ENCODE results near the gene EIF3M.
A peak's percentile ranks its signal among the peaks of the same experiment; 100 is the strongest.

The EIF3M gene

DNA sequence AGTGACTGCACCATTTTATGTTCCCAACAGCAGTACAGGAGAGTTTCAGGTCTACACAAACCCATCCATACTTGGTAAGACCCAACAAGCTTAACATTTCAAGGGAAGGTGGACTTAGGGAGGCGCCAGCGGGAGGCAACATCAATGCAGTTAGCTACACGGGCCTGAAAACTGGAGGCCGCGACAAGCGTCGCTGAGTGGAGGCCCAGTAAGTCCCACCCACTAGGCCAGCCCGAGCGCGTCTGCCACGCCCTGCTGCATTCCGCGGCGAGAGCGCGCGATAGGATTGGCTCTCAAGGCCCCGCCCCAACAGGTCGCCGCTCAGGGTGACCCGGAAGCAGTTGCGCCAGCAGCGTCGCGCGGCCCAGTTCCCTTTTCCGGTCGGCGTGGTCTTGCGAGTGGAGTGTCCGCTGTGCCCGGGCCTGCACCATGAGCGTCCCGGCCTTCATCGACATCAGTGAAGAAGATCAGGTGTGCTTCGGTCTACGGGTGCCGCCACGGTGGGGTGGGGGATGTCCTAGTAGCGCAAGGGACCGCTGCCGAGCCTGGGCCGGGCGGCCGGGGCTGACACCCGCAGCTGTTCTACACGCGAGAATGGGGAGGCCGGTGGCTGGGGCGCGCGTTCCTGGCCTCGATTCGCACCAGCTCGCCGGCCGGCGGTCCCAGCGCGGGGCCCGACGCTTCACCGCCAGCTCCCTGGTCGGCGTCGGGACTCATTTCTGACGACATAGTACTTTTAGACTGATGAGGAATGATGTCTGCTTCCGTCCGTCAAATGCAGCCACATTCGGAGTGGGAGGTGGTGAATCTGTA lies at the start of gene EIF3M:
TSS of gene EIF3M (plus strand) at position 373 of the 813 bp plus-strand sequence. CDS start at position 430, 57 bp downstream.
- peak; percentile 89 for DNase-seq (ENCODE audit: low read depth)

DNA sequence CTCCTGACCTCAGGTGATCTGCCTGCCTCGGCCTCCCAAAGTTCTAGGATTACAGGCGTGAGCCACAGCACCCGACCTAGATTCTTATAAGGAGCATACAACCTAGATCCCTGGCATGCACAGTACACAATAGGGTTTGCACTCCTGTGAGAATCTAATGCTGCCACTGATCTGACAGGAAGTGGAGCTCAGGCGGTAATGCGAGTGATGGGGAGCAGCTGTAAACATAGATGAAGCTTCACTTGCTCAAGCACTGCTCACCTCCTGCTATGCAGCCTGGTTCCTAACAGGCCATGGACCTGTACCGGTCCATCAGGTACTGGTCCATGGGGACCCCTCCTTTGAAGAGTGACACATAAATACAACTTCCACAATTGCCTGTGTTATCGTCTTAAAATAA lies 44.8 kb upstream of the EIF3M start:
- no peak for DNase-seq (ENCODE audit: low read depth)

DNA sequence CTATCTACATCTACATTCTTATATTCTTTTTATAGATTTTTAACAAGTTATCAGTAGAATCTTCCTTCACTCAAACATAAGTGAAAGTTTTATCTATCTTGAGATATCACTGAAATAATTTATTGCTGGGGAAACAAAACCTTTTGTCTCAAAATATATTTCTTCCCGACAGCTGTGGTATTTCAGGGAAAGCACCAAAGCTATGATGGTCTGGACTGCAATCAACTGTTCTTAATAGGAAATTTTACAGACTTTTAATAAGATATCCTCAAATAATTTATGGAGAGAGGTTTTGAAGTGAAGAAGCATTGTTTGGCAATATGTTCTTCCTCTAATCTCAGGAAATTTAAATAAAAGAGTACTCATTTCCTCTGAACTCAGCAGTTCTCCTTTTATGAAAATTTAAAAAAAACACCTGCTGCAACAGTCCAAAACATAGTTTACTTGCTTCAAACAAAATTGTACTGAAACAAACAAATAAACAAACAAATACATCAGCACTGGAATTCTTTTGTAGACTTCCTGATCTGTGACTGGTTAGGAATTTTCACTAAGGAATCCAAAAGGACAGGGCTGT lies 33.9 kb upstream of the EIF3M start:
- no peak for DNase-seq (ENCODE audit: low read depth)

DNA sequence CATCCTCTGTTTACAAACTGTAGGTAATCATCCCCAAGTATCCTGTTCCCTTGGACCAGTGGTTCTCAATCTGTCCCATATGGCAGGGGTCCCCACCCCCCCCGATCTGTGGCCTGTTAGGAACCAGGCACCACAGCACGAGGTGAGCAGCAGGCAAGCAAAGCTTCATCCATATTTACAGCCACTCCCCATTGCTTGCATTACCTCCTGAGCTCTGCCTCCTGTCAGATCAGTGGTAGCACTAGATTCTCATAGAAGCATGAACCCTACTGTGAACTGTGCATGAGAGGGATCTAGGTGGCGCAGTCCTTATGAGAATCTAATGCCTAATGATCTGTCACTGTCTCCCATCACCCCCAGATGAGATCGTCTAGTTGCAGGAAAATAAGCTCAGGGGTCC lies 33.4 kb upstream of the EIF3M start:
- no peak for DNase-seq (ENCODE audit: low read depth)

DNA sequence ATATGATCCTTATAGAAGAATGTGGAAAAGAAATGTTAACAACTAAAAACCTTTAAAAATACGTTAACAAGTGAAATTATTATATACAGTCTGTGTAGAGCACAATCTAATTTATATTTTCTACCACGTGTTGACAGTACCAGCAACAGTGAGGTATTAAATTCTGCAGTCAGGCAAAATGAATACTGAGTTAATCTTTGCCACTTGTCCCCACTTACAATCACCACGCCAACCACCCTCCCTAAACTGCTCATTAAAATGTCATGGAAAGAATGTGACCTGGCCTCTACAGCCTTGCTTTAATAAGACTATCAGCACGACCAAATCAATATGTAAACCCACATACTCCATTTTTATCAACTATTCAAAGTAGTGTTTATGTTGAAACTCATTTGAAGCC lies 28.5 kb upstream of the EIF3M start:
- DNase-seq (ENCODE audit: low read depth) = no peak

- DNase-seq (ENCODE audit: low read depth) = no peak
Observed at GRCh38 chr11:32555895-32556294, 27.7 kb upstream of the EIF3M start.

DNA sequence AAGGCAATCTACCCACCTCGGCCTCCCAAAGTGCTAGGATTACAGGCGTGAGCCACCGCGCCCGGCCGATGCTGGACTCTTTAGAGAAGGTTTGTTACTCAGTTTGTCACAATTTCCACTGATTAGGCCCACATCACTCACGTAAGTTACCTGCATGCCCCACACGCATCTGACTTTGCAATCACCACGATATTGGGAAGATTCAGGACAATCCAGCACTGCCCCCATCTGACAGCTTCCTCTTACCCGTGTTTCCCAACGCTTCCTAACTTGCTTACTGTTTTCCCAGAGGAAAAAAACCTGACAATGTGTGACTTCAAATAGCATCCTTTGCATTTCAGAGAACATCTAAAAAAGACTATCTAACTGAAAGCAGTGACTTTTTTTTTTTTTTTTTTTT lies 21.8 kb upstream of the EIF3M start:
- DNase-seq (ENCODE audit: low read depth) = no peak

- DNase-seq (ENCODE audit: low read depth) = no peak
Observed at GRCh38 chr11:32562839-32563599, 20.6 kb upstream of the EIF3M start.

DNA sequence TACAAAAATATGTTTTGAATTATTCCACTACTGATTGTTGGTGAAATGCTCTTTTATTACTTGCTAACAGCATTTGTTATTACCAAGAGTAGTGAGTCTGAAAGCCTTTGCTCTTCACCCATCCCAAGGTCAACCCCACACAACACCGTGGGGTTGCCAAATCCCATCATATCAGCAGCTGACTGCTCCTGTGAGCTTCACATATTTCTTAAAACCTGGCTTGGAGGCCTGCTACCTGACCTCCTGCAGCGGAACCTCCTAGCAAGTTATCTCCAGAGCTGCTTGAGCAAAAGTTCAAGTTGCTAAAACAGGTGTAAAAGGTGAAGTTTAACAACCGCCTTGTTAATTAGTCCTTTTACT lies 20.1 kb upstream of the EIF3M start:
- no peak for DNase-seq (ENCODE audit: low read depth)

- no peak for DNase-seq (ENCODE audit: low read depth)
Observed at GRCh38 chr11:32566517-32566916, 17.1 kb upstream of the EIF3M start.

DNA sequence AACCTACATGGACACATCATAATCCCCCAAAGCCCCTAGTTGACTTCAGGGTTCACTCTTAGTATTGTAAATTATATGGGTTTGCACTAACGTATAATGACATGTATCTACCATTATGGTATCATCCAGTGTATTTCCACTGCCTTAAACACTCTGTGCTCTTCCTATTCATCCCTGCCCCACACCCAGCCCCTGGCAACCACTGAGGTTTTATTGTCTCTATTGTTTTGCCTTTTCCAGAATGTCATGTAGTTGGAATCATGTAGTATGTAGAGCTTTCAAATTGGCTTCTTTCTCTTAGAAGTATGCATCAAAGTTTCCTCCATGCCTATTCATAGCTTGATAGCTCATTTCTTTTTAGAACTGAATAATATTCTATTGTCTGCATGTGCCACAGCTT lies 16.5 kb upstream of the EIF3M start:
- DNase-seq (ENCODE audit: low read depth) = no peak

DNA sequence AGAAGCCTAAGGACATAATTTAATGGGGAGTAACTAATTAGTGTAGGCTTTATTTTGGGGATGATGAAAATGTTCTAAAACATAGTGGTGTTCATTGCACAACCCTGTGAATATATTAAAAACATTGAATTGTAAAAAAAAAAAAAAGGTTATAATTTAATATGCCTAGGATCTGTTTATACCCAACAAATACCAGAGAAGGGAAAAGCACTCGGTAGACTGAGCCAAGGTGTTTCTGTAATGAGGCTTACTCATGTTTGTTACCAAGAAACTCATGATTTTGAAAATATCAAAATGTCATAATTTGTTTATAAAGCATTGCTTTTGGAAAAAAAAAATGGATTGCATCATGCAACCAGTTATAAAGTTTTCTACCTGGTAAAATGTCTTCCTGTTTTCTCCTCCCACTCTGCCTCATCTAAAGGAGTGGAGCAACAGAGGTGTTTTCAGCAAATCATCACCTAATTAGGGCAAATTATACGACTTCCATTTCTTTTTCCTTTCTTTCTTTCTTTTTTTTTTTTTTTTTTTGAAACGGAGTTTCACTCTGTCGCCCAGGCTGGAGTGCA lies 14.2 kb upstream of the EIF3M start:
- DNase-seq (ENCODE audit: low read depth) = no peak

GRCh38 chr11:32571039-32571438 lies 12.6 kb upstream of the EIF3M start:
- no peak for DNase-seq (ENCODE audit: low read depth)

DNA sequence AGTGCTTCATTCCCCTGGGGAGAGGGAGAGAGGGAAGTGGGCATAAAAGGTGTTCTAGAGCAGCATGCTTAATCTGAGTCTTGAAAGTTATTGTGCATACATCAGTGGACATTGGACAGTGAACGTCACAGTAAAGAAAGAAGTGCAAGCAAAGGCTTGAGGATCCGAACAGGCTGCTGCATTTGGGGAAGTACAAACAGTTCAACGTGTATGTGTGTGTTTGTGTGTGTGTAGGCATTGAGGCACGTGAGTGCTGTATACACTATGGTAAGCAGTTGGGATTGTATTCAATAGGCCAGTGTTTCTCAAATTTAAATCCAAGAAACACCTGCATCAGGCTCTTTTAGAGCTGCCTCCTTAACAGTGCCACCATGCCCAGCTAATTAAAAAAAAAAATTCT lies 10.4 kb upstream of the EIF3M start:
- no peak for DNase-seq (ENCODE audit: low read depth)

DNA sequence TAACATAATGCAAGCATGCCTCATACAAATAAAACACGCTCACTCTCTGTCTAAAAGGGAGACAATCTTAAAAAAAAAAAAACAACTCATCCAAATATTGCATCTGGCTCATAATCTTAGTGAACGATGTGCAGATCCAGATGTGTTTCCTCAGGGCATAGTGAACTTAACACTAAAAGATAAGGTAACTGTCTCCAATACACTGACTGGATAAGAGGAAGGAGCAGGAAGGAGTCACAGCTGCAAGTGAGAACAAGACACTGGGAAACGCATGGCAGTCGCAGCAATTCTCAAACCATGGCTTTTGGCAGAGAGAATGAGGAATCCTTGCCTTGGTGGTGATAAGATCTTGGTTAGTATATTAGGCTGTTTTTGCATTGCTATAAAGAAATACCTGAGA lies 9.2 kb upstream of the EIF3M start:
- DNase-seq (ENCODE audit: low read depth) = no peak

GRCh38 chr11:32575070-32575469 lies 8.6 kb upstream of the EIF3M start:
- no peak for DNase-seq (ENCODE audit: low read depth)

DNA sequence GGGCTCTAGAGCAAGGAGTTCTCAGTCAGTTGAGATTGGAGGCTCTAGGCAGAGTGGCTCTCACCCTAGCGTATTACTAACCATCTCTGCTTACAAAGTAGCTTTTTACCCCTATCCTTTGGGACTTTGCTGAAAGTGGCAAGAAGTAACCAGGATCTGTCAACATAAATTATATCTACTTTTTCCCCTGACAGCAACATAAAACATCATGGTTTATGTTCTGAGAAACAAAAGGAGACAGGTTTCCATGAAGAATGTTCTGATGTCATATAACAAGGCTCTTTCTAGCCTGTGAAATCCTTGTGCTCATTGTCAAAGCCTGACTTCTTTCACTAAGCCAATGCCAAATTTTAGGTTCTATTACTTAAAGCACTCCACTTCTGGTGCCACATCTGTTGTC lies 7.2 kb upstream of the EIF3M start:
- no peak for DNase-seq (ENCODE audit: low read depth)

DNA sequence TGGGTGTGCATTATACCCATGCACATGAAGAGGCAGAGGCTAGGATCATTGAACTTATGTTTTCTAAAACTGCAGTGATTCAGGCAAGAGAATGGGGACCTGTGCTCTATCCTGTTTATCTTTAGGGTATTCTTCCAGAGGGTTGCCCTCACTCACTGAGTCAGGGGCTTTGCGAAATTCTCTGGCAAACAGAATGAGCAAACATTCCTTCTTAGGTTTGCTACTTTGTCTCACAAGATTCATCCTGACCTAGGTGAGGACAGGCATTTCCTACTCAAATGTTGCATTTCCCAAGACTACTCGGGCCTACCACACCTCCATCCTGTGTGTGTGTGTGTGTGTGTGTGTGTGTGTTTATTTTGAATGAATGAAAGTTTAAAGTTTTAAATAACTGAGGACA lies 2.7 kb upstream of the EIF3M start:
- no peak for DNase-seq (ENCODE audit: low read depth)

GRCh38 chr11:32581556-32581955 lies 2.1 kb upstream of the EIF3M start:
- no peak for DNase-seq (ENCODE audit: low read depth)

- DNase-seq (ENCODE audit: low read depth) = no peak
Observed at GRCh38 chr11:32584921-32585320, 1.3 kb downstream of the EIF3M start.

DNA sequence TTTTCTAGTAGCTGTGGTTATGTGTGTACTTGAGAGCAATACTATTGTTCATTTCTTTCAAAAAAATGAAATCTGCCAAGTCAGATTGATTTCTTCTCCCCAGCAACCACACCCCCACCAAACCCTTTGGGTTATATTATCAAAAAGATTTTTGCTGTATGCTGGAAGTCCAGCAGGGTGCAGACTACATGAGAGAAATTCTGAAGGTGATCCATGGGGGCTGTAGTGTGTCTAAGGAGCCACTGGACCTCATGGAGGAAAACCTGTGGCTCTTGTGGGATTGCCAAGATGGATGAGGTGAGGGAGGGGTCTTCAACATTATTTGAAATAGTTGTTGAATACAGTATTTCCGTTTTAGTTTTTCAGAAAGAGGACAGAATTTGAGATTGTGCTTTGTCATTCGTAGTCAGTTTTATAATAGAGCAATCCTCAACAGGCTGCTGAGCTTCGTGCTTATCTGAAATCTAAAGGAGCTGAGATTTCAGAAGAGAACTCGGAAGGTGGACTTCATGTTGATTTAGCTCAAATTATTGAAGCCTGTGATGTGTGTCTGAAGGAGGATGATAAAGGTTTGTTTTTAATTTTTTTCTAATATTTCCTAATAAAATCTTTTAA lies 3.1 kb downstream of the EIF3M start:
- DNase-seq (ENCODE audit: low read depth) = no peak

DNA sequence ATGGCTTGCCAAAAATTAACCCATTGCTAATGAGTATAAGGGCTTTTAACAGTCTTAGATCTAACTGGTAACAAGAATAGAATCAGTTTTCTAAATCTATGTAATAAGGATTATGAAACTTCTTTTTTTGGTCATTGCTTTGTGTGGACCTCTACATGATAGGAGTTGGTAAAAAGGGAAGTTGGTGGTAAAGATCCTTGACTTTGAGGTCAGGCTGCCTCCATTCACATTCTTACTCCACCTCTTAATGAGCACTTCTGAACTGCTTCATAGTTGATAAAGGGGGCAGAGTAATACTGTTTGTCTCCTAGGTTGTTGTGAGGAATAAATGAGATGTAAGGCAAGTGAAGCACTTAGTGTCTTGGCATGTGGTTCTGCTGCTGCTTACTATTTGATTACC lies 10.6 kb downstream of the EIF3M start:
- DNase-seq (ENCODE audit: low read depth) = no peak

GRCh38 chr11:32596114-32596513 lies 12.5 kb downstream of the EIF3M start:
- DNase-seq (ENCODE audit: low read depth) = peak; percentile 15
